ENCODE measurements around the gene PLCL2.

PLCL2 gene

DNA sequence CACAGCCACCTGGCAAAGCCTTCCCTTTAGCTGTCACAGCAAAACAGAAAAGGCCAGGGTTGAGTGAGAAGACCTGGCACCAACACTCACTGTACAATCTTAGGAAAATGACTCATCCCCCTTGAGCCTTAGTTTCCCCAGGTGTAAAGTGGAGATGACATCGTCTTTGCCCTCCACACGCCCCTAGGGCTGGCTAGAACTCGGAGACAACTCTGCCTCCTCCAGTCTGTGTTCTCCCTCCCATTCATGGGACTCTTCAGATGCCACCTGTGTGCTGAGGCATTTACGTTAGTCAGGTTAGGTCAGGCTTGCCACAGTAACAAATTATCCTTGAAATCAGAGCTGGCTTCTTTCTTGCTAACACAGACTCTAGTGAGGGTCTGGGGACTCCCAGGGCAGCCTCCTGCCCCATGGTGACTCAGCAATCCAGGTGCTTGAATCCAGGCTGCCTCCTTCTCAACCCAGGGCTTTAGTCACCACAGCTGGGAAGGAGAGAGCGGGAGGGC, 252.6 kb downstream of the PLCL2 start:
- TF ChIP-seq EZH2 (optimal IDR thresholded peaks at IDR 0.05; ENCODE audit: low read depth, low read length) (no peak), EZH2phosphoT487 (IDR thresholded peaks at IDR 0.05; ENCODE audit: low read length) (no peak)
- TF ChIP-seq, protein P1, sequence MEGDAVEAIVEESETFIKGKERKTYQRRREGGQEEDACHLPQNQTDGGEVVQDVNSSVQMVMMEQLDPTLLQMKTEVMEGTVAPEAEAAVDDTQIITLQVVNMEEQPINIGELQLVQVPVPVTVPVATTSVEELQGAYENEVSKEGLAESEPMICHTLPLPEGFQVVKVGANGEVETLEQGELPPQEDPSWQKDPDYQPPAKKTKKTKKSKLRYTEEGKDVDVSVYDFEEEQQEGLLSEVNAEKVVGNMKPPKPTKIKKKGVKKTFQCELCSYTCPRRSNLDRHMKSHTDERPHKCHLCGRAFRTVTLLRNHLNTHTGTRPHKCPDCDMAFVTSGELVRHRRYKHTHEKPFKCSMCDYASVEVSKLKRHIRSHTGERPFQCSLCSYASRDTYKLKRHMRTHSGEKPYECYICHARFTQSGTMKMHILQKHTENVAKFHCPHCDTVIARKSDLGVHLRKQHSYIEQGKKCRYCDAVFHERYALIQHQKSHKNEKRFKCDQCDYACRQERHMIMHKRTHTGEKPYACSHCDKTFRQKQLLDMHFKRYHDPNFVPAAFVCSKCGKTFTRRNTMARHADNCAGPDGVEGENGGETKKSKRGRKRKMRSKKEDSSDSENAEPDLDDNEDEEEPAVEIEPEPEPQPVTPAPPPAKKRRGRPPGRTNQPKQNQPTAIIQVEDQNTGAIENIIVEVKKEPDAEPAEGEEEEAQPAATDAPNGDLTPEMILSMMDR (IDR thresholded peaks at IDR 0.05; ENCODE audit: low read length), result no peak
- Histone ChIP-seq H4K20me1 (ENCODE audit: insufficient read depth, low read length) (no peaks in the 10 kb centered on the region), H3K27ac (ENCODE audit: low read length) (no peak overlapping the region), H3K4me1 (ENCODE audit: low read length) (no peaks in the 10 kb centered on the region), H3K36me3 (replicated peaks; ENCODE audit: insufficient read depth, low read length) (no peaks in the 10 kb centered on the region), H3K9ac (ENCODE audit: low read length) (no peak overlapping the region), H3K4me2 (ENCODE audit: low read depth, low read length) (no peak overlapping the region), H2AFZ (ENCODE audit: low read length) (no peak overlapping the region), H3F3A (ENCODE audit: insufficient read depth, low read length) (no peaks in the 10 kb centered on the region), H3K9me3 (replicated peaks; ENCODE audit: insufficient read depth, low read length) (no peaks in the 10 kb centered on the region), H3K27me3 (replicated peaks; ENCODE audit: insufficient read depth, low read length) (no peaks in the 10 kb centered on the region), H3K79me2 (ENCODE audit: low read length) (no peaks in the 10 kb centered on the region), H3K4me3 (ENCODE audit: low read length) (no peak overlapping the region), H3K9me2 (replicated peaks; ENCODE audit: insufficient read depth, low read length) (no peaks in the 10 kb centered on the region)
- no peak for DNase-seq

DNA sequence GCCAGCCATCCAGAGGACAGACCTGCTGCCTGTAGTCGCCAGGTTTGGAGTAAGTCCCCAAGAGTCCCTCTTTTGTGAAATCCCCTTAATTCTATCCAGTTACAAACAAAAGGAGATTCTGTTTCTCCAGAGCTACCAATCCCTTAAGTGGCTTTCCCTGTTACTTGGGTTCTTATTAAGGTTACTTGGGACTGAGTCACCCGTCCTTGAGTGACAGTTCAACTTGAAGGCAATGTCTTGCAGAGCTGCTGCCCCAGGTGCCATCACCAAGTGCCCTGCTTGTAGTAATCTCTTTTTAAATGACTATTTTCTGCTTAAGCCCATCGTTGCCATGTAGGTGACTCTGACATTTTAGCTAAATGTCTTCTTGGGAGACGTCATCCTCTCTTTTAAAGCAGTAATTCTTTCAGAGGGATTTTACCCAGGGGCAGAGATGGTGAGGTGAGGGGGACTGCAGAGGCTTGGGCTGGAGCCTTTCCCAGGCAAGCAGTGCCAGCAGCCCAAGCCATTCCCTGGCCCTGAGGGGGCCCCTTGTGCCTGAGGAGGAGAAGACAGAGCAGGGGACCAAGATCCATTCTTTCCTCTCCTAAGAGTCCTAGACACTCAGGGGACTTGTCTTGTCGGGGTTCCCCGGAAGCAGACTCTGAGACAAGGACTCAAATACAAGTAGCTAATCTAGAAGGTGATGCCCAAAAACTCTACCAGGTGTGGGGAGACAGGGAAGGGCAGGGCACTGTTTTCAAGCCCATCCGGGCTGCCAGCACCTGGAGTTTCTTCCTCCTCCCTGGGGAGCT, 253.7 kb downstream of the PLCL2 start:
- H3K36me3 ChIP-seq (replicated peaks; ENCODE audit: insufficient read depth, low read length), result no peaks in the 10 kb centered on the region
- TF ChIP-seq, protein P1 (IDR thresholded peaks at IDR 0.05; ENCODE audit: low read length), result no peak
- no peak for TF ChIP-seq EZH2 (optimal IDR thresholded peaks at IDR 0.05; ENCODE audit: low read depth, low read length)
- TF ChIP-seq EZH2phosphoT487 (IDR thresholded peaks at IDR 0.05; ENCODE audit: low read length), result no peak
- H3K4me1 ChIP-seq (ENCODE audit: low read length), result no peaks in the 10 kb centered on the region
- H3K9me2 ChIP-seq (replicated peaks; ENCODE audit: insufficient read depth, low read length), result no peaks in the 10 kb centered on the region
- no peaks in the 10 kb centered on the region for H3K79me2 ChIP-seq (ENCODE audit: low read length)
- H4K20me1 ChIP-seq (ENCODE audit: insufficient read depth, low read length), result no peaks in the 10 kb centered on the region
- H3K9ac ChIP-seq (ENCODE audit: low read length), result no peak overlapping the region
- no peaks in the 10 kb centered on the region for H3K27me3 ChIP-seq (replicated peaks; ENCODE audit: insufficient read depth, low read length)
- no peaks in the 10 kb centered on the region for H3F3A ChIP-seq (ENCODE audit: insufficient read depth, low read length)
- no peak for DNase-seq
- no peak overlapping the region for H2AFZ ChIP-seq (ENCODE audit: low read length)
- no peaks in the 10 kb centered on the region for H3K9me3 ChIP-seq (replicated peaks; ENCODE audit: insufficient read depth, low read length)
- H3K4me2 ChIP-seq (ENCODE audit: low read depth, low read length), result no peak overlapping the region
- no peak overlapping the region for H3K4me3 ChIP-seq (ENCODE audit: low read length)
- H3K27ac ChIP-seq (ENCODE audit: low read length), result no peak overlapping the region
